GM12801 (cell line): Measurements from ENCODE around the gene ZNF622.

Experiments used
- TF ChIP-seq, protein P1 (sequence below): IDR thresholded peaks from one replicate; pipeline ENCODE4 v1.5.1; 2011; ENCODE audit warnings: control low read depth; ENCODE audit not compliant: insufficient read length; ENCODE audit errors: extremely low read depth

The ZNF622 gene

DNA sequence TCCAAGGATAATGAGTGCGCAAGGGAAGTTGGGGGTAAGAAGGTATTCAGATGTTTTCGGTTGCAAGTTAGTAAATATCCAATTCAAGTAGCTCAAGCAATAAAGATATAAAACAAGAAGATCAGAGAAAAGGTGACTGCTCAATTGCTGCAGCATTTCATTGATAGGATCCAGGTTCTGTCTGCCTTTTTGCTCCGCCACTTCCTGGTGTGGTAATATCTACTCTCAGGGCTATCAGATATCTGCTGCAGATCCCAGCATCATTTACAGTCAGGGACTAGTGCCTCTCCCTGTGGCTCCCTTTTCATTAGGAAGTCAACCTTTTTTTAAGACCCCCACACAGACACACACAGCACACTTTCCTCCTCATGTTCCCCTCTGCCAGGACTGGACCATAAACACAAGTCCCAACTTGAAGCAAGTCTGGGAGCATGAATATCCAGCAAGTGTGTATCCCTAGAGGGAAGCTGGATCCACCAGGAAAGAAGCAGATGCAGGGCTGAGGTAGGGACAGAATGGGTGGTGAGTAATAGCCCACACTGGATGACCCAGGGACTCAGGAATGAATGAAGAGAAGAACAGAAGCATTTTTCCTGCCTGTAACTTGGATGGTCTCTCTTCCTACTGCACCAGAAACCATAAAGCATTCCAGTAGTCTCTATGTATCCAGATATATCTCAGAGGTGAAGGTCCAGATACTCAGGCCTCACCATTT lies 53.7 kb downstream of the ZNF622 start:
- TF ChIP-seq, protein P1, sequence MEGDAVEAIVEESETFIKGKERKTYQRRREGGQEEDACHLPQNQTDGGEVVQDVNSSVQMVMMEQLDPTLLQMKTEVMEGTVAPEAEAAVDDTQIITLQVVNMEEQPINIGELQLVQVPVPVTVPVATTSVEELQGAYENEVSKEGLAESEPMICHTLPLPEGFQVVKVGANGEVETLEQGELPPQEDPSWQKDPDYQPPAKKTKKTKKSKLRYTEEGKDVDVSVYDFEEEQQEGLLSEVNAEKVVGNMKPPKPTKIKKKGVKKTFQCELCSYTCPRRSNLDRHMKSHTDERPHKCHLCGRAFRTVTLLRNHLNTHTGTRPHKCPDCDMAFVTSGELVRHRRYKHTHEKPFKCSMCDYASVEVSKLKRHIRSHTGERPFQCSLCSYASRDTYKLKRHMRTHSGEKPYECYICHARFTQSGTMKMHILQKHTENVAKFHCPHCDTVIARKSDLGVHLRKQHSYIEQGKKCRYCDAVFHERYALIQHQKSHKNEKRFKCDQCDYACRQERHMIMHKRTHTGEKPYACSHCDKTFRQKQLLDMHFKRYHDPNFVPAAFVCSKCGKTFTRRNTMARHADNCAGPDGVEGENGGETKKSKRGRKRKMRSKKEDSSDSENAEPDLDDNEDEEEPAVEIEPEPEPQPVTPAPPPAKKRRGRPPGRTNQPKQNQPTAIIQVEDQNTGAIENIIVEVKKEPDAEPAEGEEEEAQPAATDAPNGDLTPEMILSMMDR, result no peak

DNA sequence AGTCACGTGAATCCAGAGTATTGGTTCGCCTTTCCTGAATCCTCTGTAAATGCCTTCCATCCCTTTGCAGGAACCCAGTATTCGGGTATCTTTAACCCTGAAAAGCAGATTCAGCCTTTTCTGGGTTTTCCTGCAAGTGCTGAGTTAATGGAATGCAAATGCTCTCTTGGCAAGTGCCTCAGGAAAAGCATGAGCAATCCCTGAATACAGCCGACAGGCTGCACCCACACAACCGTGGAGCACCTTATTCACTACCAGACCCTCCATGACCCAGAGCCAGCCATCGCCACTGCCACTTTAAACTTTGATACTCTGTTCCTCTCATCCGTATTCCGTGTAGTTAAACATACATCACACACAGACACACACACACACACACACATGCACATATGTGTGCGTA lies 54.4 kb downstream of the ZNF622 start:
- TF ChIP-seq, protein P1, result no peak

DNA sequence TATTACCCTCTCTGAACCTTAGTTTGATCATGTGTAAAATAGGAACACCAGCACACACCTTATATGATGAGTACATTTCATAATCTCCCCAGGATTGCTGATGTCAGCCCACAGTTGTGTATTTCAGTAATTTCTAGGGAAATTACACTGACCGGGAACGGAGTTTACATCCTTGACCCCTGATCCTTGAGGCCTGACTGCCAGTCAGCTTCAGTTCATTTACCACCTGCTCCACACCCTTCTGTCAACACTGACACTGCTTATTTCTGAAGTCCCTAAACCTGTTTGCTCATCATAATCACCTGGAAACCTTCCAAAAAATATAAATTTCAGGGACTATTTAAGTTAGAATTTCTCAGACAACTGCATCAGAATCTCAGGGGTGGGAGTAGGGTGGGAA lies 55.3 kb downstream of the ZNF622 start:
- TF ChIP-seq, protein P1, result no peak

DNA sequence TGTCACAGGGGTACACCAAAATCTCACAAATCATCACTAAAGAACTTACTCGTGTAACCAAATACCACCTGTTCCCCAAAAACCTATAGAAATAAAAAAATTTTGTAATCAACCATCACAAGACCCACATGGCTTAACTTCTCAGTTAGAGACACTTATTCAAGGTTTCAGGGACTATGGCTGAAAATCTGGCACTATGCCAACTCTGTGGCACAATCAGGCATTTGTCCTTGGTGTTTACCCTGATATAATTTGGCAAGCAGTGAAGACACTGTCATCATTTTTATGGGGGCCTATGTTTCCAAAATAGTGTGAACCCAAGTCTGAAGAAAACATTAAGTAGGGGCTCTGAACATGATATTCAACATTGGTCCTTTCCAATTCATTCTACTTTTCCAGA lies 59.0 kb downstream of the ZNF622 start:
- TF ChIP-seq, protein P1, result no peak

DNA sequence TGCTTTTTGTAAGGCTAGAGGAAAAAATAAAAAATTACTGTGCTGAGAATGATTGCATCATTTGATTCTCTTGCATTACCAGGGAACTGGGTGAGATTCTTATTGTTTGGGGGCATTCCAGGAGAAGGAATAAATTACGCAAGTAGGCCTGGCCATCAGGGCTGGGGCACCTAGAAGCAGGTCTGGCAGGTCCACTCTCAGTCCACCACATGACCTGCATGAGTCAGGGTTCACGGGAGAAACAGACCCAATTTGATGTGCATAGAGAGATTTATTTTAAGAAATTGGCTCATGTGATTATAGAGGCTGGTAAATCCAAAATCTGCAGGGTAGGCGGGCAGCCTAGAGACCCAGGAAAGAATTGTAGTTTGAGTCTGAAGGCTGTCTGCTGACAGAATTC lies 59.6 kb downstream of the ZNF622 start:
- TF ChIP-seq, protein P1, result no peak
